ENCODE data around the gene MCF2L2.

The MCF2L2 gene

GRCh38 chr3:183394150-183394549 is 34.3 kb downstream of the MCF2L2 start:
- no peaks in the 10 kb centered on the region for H3K9me3 ChIP-seq
- DNase-seq, result peak; percentile 23
- H3K4me1 ChIP-seq, result peaks cover 38% of the 10 kb centered on the region
- no peaks in the 10 kb centered on the region for H3K36me3 ChIP-seq
- no peak for TF ChIP-seq CTCF (IDR thresholded peaks at IDR 0.05; ENCODE audit: low read depth, low read length)
- H3K4me3 ChIP-seq (ENCODE audit: low read depth, low read length), result peak overlapping the region; percentile 22
- H3K27me3 ChIP-seq, result no peaks in the 10 kb centered on the region

- peak overlapping the region; percentile 22 for H3K4me3 ChIP-seq (ENCODE audit: low read depth, low read length)
- peaks cover 38% of the 10 kb centered on the region for H3K4me1 ChIP-seq
- H3K36me3 ChIP-seq, result no peaks in the 10 kb centered on the region
- no peak; the same call in 1 of the 2 replicates for TF ChIP-seq CTCF (IDR thresholded peaks at IDR 0.05; ENCODE audit: low read depth, low read length)
- no peaks in the 10 kb centered on the region for H3K27me3 ChIP-seq
- H3K9me3 ChIP-seq, result no peaks in the 10 kb centered on the region
- peak; percentile 93 for DNase-seq
These were observed 34.8 kb downstream of the MCF2L2 start for GRCh38 chr3:183393625-183394024.

- TF ChIP-seq CTCF (IDR thresholded peaks at IDR 0.05; ENCODE audit: low read depth, low read length), result no peak
- Histone ChIP-seq H3K4me3 (ENCODE audit: low read depth, low read length) (no peak overlapping the region), H3K36me3 (no peaks in the 10 kb centered on the region), H3K27me3 (no peaks in the 10 kb centered on the region), H3K4me1 (peaks cover 38% of the 10 kb centered on the region), H3K9me3 (no peaks in the 10 kb centered on the region)
- peak; percentile 43 for DNase-seq
These were observed 36.0 kb downstream of the MCF2L2 start for GRCh38 chr3:183392186-183393034.

DNA sequence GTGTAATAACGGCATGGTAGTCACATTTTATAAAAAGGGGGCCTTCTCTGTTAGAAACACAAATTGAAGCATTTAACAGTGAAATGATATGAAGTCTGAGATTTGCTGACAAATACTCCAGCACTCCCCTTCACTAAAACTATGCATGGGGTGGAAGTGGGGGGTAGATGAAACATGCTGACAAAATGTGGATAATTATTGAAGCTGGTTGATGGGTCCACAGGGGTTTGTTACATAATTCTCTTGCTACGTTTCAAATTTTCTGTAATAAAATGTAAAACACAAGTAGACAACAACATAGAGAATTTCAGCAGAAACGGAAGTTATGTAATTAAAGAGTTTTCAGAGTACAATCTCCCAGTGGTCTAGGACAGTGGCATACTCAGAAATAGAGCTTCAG is 37.0 kb downstream of the MCF2L2 start:
- Histone ChIP-seq H3K4me1 (peaks cover 41% of the 10 kb centered on the region), H3K36me3 (no peaks in the 10 kb centered on the region), H3K4me3 (ENCODE audit: low read depth, low read length) (no peak overlapping the region), H3K27me3 (no peaks in the 10 kb centered on the region), H3K9me3 (no peaks in the 10 kb centered on the region)
- TF ChIP-seq CTCF (IDR thresholded peaks at IDR 0.05; ENCODE audit: low read depth, low read length), result no peak
- DNase-seq, result no peak

- DNase-seq, result no peak
- no peak for TF ChIP-seq CTCF (IDR thresholded peaks at IDR 0.05; ENCODE audit: low read depth, low read length)
- Histone ChIP-seq H3K9me3 (no peaks in the 10 kb centered on the region), H3K27me3 (no peaks in the 10 kb centered on the region), H3K36me3 (no peaks in the 10 kb centered on the region), H3K4me1 (peaks cover 44% of the 10 kb centered on the region), H3K4me3 (ENCODE audit: low read depth, low read length) (no peak overlapping the region)
These were observed 37.6 kb downstream of the MCF2L2 start for GRCh38 chr3:183390844-183391243.

DNA sequence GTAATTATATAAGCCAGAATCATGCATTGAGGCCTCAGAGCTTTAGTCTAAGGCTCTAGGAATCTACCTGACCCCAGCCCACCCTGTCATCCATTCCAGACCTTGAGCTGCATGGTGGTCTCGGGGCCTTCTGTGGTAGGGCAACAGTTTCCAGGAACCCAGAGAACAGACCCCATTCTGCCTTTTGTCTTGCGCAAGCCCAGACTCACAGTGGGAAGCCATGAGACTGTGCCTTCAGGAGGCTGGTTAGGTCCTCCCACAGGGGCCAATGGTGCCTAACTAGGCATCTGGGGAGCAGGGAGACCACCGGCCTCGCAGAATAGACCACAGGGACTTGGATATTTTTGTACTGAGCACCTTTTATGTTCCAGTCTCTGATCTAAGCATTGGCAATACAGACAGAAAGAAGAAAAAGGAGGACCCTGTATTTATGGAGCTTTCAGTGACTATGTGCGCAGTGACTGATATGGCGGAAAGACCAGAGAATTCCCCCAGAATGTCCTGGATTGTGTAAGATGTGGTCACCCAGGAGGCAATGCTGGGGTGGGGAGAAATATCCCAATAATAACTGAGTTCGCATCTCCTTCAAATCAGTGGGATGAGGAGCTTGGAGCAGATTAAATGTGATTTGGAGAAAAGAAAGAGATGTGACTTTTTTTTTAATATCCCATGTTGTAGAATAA is 40.1 kb downstream of the MCF2L2 start:
- Histone ChIP-seq H3K4me1 (peaks cover 34% of the 10 kb centered on the region), H3K36me3 (no peaks in the 10 kb centered on the region), H3K4me3 (ENCODE audit: low read depth, low read length) (no peak overlapping the region), H3K9me3 (no peaks in the 10 kb centered on the region), H3K27me3 (no peaks in the 10 kb centered on the region)
- DNase-seq, result no peak
- TF ChIP-seq CTCF (IDR thresholded peaks at IDR 0.05; ENCODE audit: low read depth, low read length), result no peak

Measured in BE2C (cell line).